Muscle of leg (tissue), 11 donors: Measurements from ENCODE around the gene NBEA. TPM values are rescaled to one million over a fixed set of nuclear protein-coding genes. Genes with fewer than 3 reads are reported as not detected.

ENCODE experiments used
- DNase-seq: peaks from one replicate; pipeline ENCODE4 v3.0.0; 2013
- H3K27ac ChIP-seq: one replicate; pipeline ENCODE4 v1.5.1; 2013; ENCODE audit warnings: mild to moderate bottlenecking, low read length, control low read depth
- H3K27me3 ChIP-seq: one replicate; pipeline ENCODE4 v1.6.1; 2013; ENCODE audit warnings: low read length; ENCODE audit not compliant: control insufficient read depth, insufficient read depth
- H3K36me3 ChIP-seq: one replicate; pipeline ENCODE4 v1.6.1; 2013; ENCODE audit warnings: low read length; ENCODE audit not compliant: control insufficient read depth, insufficient read depth
- H3K4me1 ChIP-seq: one replicate; pipeline ENCODE4 v1.6.1; 2013; ENCODE audit warnings: low read length; ENCODE audit not compliant: control insufficient read depth, insufficient read depth
- H3K4me3 ChIP-seq: one replicate; pipeline ENCODE4 v1.5.1; 2013; ENCODE audit warnings: low read length, control low read depth
- H3K9me3 ChIP-seq: replicated peaks from 2 replicates; pipeline ENCODE4 v1.6.1; 2013; ENCODE audit warnings: low read depth, low read length; ENCODE audit not compliant: control insufficient read depth
- WGBS: methylation state at CpG from one replicate; pipeline ENCODE4 v1.1.5; 2013; ENCODE audit warnings: missing lambda C conversion rate; ENCODE audit not compliant: insufficient coverage; 5-methylcytosine and 5-hydroxymethylcytosine counted together
- polyA plus RNA-seq, 8 donors: library from polyadenylated mRNA; unstranded; fragments of 120-200 nt; gene quantifications; one replicate each; pipeline versions ENCODE4 v1.2.1 to v1.2.3, GENCODE V29; 2013; ENCODE audit warnings: inconsistent platforms in 1 of 8, low replicate concordance in 1 of 8; ENCODE audit not compliant: insufficient read length in 8 of 8, insufficient read depth in 1 of 8
- total RNA-seq: library from RNA; stranded (reverse); fragments of 120-200 nt; gene quantifications from one replicate; pipeline ENCODE4 v1.2.4, GENCODE V29; 2013

The NBEA gene
- total and polyA plus RNA-seq, 9 donors: 10.1 to 19.8 (median 16.0) TPM

DNA sequence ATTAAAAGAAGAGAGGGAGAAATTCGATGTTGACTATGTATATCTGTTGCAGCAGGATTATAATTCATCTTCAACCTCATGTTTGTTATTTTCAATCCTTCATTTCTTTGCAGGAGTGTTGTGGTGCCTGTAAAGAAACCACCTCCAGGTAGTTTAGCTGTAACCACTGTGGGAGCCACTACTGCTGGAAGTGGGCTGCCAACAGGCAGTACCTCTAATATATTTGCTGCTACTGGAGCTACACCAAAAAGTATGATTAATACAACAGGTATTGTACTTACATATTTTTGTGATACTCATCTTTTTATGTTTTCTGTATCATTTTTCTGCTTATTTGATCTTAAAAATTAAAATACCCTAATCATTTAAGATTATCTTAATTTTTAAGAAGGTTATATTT is 266.5 kb downstream of the NBEA start:
- Histone ChIP-seq H3K9me3 (no peaks in the 10 kb centered on the region), H3K27ac (no peak overlapping the region), H3K4me1 (no peaks in the 10 kb centered on the region), H3K4me3 (no peak overlapping the region), H3K27me3 (no peaks in the 10 kb centered on the region), H3K36me3 (no peaks in the 10 kb centered on the region)
- WGBS: no CpG with 5 or more reads among the region's 1 CpG
- no peak for DNase-seq

- no peaks in the 10 kb centered on the region for H3K27me3 ChIP-seq
- H3K27ac ChIP-seq: no peak overlapping the region
- no peak overlapping the region for H3K4me3 ChIP-seq
- no CpG with 5 or more reads among the region's 2 CpGs for WGBS
- H3K4me1 ChIP-seq: no peaks in the 10 kb centered on the region
- no peaks in the 10 kb centered on the region for H3K36me3 ChIP-seq
- H3K9me3 ChIP-seq: no peaks in the 10 kb centered on the region
- peak; percentile 52 for DNase-seq
These were observed 268.2 kb downstream of the NBEA start for GRCh38 chr13:35210261-35210660.

- no CpG with 5 or more reads among the region's 4 CpGs for WGBS
- no peak overlapping the region for H3K27ac ChIP-seq
- no peaks in the 10 kb centered on the region for H3K9me3 ChIP-seq
- H3K36me3 ChIP-seq: no peaks in the 10 kb centered on the region
- no peak for DNase-seq
- no peaks in the 10 kb centered on the region for H3K27me3 ChIP-seq
- no peak overlapping the region for H3K4me3 ChIP-seq
- H3K4me1 ChIP-seq: no peaks in the 10 kb centered on the region
These were observed 269.9 kb downstream of the NBEA start for GRCh38 chr13:35211949-35212348.

- Histone ChIP-seq H3K9me3 (no peaks in the 10 kb centered on the region), H3K36me3 (no peaks in the 10 kb centered on the region), H3K27me3 (no peaks in the 10 kb centered on the region), H3K4me3 (no peak overlapping the region), H3K27ac (no peak overlapping the region), H3K4me1 (no peaks in the 10 kb centered on the region)
- WGBS: no CpG with 5 or more reads among the region's 3 CpGs
- DNase-seq: no peak
These were observed 271.8 kb downstream of the NBEA start for GRCh38 chr13:35213911-35214310.

GRCh38 chr13:35216131-35216530 is 274.1 kb downstream of the NBEA start:
- H3K27ac ChIP-seq: no peak overlapping the region
- H3K27me3 ChIP-seq: no peaks in the 10 kb centered on the region
- H3K4me1 ChIP-seq: no peaks in the 10 kb centered on the region
- WGBS: no CpG with 5 or more reads among the region's 2 CpGs
- no peak overlapping the region for H3K4me3 ChIP-seq
- no peak for DNase-seq
- no peaks in the 10 kb centered on the region for H3K9me3 ChIP-seq
- no peaks in the 10 kb centered on the region for H3K36me3 ChIP-seq

GRCh38 chr13:35219021-35219420 is 277.0 kb downstream of the NBEA start:
- no peaks in the 10 kb centered on the region for H3K9me3 ChIP-seq
- no peaks in the 10 kb centered on the region for H3K36me3 ChIP-seq
- no peak for DNase-seq
- no peak overlapping the region for H3K27ac ChIP-seq
- no peaks in the 10 kb centered on the region for H3K27me3 ChIP-seq
- no peaks in the 10 kb centered on the region for H3K4me1 ChIP-seq
- WGBS: no CpG with 5 or more reads among the region's 1 CpG
- no peak overlapping the region for H3K4me3 ChIP-seq

- H3K9me3 ChIP-seq: no peaks in the 10 kb centered on the region
- H3K27me3 ChIP-seq: no peaks in the 10 kb centered on the region
- no peaks in the 10 kb centered on the region for H3K4me1 ChIP-seq
- no peak overlapping the region for H3K4me3 ChIP-seq
- no peak for DNase-seq
- H3K36me3 ChIP-seq: no peaks in the 10 kb centered on the region
- no peak overlapping the region for H3K27ac ChIP-seq
- no CpG with 5 or more reads among the region's 1 CpG for WGBS
These were observed 283.1 kb downstream of the NBEA start for GRCh38 chr13:35225159-35225558.

GRCh38 chr13:35225582-35225981 is 283.5 kb downstream of the NBEA start:
- no CpG with 5 or more reads among the region's 2 CpGs for WGBS
- Histone ChIP-seq H3K4me1 (no peaks in the 10 kb centered on the region), H3K9me3 (no peaks in the 10 kb centered on the region), H3K36me3 (no peaks in the 10 kb centered on the region), H3K27me3 (no peaks in the 10 kb centered on the region), H3K4me3 (no peak overlapping the region), H3K27ac (no peak overlapping the region)
- DNase-seq: no peak

DNA sequence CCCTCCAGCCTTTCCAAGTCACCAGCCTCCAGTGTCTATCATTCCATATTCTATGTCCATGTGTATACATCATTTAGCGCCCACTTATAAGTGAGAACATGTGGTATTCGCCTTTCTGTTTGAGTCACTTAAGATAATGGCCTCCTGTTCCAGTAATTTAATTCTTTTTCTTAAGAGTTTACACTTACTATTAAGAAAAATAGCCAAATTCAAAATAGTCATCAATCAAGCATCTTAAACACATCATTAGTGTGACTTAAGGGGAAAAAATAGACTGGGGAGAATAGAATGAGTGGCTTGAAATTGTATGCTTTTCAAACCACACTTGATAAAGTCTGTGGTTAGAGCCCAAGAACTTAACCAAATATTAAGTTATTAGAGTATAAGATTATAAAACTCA is 286.5 kb downstream of the NBEA start:
- no peaks in the 10 kb centered on the region for H3K27me3 ChIP-seq
- WGBS: no CpG with 5 or more reads among the region's 2 CpGs
- DNase-seq: no peak

DNA sequence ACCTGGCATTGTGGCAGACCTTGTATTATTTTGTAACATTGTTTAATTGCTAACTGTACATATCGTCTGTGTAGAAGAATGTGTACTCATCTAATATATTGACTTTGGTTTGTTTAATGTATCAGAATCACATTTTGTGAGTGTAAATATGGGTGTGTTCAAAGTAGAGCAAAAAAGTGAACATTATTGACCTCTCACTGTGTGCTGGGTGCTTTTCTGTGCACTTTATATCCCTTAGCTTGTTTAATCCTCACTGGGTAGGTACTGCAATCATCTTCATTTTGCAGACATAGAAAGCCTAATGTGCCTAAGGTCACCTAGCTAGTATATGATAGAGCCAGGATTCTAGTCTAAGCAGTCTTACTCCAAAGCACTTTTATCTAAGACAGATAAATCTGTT is 289.4 kb downstream of the NBEA start:
- WGBS: no CpG with 5 or more reads among the region's 1 CpG
- Histone ChIP-seq H3K4me1 (no peaks in the 10 kb centered on the region), H3K27ac (no peak overlapping the region), H3K9me3 (no peaks in the 10 kb centered on the region), H3K36me3 (no peaks in the 10 kb centered on the region), H3K27me3 (no peaks in the 10 kb centered on the region), H3K4me3 (no peak overlapping the region)
- no peak for DNase-seq

More for the DNA sequence above, 286.5 kb downstream of the NBEA start:
- Histone ChIP-seq H3K4me1 (no peaks in the 10 kb centered on the region), H3K36me3 (no peaks in the 10 kb centered on the region), H3K27ac (no peak overlapping the region), H3K4me3 (no peak overlapping the region), H3K9me3 (no peaks in the 10 kb centered on the region)

DNA sequence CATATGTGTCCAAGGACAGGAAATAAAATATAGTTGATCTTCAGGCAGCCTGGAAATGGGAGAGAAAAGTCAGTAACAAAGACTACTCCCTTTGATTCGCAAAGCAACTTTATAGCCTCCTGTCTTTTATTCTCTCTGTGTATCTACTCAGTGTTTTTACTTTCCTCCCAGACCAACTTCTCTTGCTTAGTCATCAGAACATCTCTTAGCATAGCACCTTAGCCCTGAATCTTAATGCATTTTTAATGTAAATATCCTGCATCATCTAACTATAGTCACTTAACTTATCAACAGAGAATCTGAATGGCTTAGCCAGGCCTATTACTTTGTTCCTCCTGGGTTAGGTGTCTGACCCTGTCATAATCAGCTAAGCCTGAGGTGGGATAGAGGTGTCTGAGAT is 296.2 kb downstream of the NBEA start:
- H3K9me3 ChIP-seq: no peaks in the 10 kb centered on the region
- H3K27me3 ChIP-seq: no peaks in the 10 kb centered on the region
- H3K4me3 ChIP-seq: no peak overlapping the region
- no peaks in the 10 kb centered on the region for H3K36me3 ChIP-seq
- DNase-seq: no peak
- H3K27ac ChIP-seq: no peak overlapping the region
- no CpG with 5 or more reads among the region's 1 CpG for WGBS
- no peaks in the 10 kb centered on the region for H3K4me1 ChIP-seq
